PFSK-1 (cell line): ENCODE results near the gene KLHL42.

Experiments used
- FOXP2 ChIP-seq: optimal IDR thresholded peaks from 2 replicates; pipeline ENCODE3; 2011; ENCODE audit warnings: borderline replicate concordance, control low read depth, inconsistent platforms; ENCODE audit not compliant: insufficient read depth; ENCODE audit errors: extremely low read length, extremely low read depth
- POLR2AphosphoS5 ChIP-seq: IDR thresholded peaks from 2 replicates; pipeline ENCODE4 v1.6.1; 2012; ENCODE audit warnings: low read depth, mild to moderate bottlenecking, control low read depth, low read length, moderate library complexity
- SIN3A ChIP-seq: IDR thresholded peaks from 2 replicates; pipeline ENCODE4 v1.6.1; 2012; ENCODE audit warnings: mild to moderate bottlenecking, low read length, moderate library complexity, borderline replicate concordance; ENCODE audit not compliant: insufficient read depth
- TAF1 ChIP-seq: IDR thresholded peaks from 2 replicates; pipeline ENCODE4 v1.6.1; 2012; ENCODE audit warnings: low read length, control low read depth, borderline replicate concordance; ENCODE audit not compliant: insufficient read depth
- TF ChIP-seq, protein P1 (sequence below), 2 experiments: IDR thresholded peaks; 2 replicates each; pipeline versions ENCODE4 v1.6.1 to v1.8.0; 2011 to 2012; ENCODE audit warnings: low read depth in 2 of 2, low read length in 2 of 2, control low read depth in 1 of 2, inconsistent platforms in 1 of 2, mild to moderate bottlenecking in 1 of 2, moderate library complexity in 1 of 2; ENCODE audit not compliant: insufficient read depth in 1 of 2

The KLHL42 gene

DNA sequence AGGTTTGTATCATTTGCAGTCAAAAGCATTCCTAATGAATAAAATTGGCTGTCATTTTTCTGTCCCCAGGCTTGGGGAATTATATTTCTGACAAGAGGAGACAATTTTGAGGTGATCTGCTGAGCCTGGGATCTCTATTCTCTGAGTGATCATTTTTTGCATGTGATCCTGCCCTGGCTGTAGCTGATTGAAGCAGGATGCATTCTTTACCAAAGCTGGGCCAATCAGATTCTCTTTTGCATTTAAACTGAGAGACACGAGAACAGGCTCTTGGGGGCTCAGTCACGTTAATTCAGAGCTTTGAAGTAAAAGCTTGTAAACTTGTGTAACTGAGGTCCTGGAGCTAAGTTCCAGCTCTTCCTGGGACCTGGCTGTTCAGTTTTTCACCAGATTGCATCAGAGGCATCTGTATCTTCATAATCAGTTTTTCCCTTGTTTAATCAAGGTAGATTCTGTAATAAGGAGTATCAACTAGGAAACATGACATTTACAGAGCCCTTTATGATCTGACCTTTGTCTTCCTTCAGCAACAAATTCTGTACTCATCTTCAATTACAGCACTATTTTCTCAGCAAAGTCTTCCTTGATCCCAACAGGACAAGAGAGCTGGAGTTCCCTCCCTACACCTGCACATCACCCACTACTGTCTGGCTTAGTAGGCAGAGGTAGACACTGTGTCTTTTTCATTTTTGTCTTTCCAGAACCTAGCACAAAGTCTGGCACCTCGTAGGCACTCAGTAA lies 35.0 kb downstream of the KLHL42 start:
- no peak for TF ChIP-seq POLR2AphosphoS5
- TF ChIP-seq FOXP2 = no peak
- TF ChIP-seq TAF1 = no peak
- no peak for TF ChIP-seq SIN3A
- TF ChIP-seq, protein P1, sequence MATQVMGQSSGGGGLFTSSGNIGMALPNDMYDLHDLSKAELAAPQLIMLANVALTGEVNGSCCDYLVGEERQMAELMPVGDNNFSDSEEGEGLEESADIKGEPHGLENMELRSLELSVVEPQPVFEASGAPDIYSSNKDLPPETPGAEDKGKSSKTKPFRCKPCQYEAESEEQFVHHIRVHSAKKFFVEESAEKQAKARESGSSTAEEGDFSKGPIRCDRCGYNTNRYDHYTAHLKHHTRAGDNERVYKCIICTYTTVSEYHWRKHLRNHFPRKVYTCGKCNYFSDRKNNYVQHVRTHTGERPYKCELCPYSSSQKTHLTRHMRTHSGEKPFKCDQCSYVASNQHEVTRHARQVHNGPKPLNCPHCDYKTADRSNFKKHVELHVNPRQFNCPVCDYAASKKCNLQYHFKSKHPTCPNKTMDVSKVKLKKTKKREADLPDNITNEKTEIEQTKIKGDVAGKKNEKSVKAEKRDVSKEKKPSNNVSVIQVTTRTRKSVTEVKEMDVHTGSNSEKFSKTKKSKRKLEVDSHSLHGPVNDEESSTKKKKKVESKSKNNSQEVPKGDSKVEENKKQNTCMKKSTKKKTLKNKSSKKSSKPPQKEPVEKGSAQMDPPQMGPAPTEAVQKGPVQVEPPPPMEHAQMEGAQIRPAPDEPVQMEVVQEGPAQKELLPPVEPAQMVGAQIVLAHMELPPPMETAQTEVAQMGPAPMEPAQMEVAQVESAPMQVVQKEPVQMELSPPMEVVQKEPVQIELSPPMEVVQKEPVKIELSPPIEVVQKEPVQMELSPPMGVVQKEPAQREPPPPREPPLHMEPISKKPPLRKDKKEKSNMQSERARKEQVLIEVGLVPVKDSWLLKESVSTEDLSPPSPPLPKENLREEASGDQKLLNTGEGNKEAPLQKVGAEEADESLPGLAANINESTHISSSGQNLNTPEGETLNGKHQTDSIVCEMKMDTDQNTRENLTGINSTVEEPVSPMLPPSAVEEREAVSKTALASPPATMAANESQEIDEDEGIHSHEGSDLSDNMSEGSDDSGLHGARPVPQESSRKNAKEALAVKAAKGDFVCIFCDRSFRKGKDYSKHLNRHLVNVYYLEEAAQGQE (IDR thresholded peaks at IDR 0.05; ENCODE audit: insufficient read depth in 1 of 2, low read depth in 2 of 2, low read length in 2 of 2) = no peak

DNA sequence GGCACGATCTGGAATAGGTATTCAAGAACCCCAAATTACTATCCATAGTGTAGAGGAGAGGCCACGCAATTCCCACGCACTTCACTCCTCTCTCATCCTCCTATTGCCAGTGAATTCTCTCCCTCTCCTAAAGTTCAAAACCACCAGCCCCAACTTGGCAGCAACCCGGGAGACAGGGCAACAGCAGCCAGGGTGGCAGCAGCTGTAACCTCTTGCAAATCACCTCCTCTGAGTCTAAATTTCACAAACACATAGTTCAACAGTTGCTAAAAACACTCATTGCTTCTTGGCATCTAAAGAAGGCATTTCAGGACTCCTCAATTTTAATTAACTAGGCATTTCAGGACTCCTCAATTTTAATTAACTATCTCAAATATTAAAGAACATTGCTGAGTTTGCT lies 37.7 kb downstream of the KLHL42 start:
- TF ChIP-seq SIN3A = no peak
- TF ChIP-seq, protein P1 (IDR thresholded peaks at IDR 0.05; ENCODE audit: insufficient read depth in 1 of 2, low read depth in 2 of 2, low read length in 2 of 2) = no peak
- TF ChIP-seq POLR2AphosphoS5 = no peak
- no peak for TF ChIP-seq FOXP2
- no peak for TF ChIP-seq TAF1

DNA sequence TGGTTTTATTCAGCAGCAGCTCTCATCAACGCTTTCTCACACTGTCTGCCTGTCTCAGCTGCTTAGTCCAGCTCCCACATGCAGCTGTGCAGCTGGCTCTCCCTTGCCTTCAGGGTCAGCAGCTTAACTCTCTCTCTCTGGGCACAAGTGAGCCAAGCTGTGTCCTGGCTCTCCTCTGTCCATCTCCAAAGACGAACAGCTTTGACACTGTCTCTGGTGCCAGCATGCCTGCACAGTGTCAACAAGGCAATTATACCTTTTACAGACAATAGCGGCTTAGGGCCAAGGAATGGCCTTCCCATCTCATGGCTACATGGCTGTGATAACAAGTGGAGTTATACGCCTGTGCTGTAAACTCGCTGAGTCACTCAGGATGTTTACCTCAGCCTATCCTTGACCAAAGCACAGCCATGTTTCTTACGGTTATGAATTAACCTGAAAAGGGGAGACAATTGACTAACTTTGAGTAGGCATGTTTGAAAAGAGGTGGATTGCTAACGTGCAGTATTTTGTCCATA lies 38.4 kb downstream of the KLHL42 start:
- no peak for TF ChIP-seq FOXP2
- TF ChIP-seq SIN3A = no peak

DNA sequence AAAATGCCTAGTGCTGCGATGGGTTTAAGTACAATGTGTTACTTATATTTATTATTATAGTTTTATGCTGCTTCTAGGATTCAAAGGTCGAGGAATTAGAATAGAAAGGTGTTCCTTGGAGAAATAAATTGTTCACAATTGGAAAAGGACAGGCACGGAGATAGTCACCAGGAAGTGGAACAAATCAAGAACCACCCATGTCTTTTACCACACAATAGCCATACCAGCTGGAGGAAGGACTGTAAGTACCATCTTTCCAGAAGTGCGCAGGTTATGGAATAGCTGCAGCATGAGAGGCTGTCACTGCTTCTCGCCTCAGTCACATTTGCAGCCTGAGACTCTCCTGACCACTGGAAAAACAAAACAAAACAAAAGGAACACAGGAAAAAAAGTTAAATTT lies 40.5 kb downstream of the KLHL42 start:
- TF ChIP-seq TAF1 (no peak), SIN3A (no peak), FOXP2 (no peak), POLR2AphosphoS5 (no peak)
- TF ChIP-seq, protein P1 (IDR thresholded peaks at IDR 0.05; ENCODE audit: insufficient read depth in 1 of 2, low read depth in 2 of 2, low read length in 2 of 2) = no peak

DNA sequence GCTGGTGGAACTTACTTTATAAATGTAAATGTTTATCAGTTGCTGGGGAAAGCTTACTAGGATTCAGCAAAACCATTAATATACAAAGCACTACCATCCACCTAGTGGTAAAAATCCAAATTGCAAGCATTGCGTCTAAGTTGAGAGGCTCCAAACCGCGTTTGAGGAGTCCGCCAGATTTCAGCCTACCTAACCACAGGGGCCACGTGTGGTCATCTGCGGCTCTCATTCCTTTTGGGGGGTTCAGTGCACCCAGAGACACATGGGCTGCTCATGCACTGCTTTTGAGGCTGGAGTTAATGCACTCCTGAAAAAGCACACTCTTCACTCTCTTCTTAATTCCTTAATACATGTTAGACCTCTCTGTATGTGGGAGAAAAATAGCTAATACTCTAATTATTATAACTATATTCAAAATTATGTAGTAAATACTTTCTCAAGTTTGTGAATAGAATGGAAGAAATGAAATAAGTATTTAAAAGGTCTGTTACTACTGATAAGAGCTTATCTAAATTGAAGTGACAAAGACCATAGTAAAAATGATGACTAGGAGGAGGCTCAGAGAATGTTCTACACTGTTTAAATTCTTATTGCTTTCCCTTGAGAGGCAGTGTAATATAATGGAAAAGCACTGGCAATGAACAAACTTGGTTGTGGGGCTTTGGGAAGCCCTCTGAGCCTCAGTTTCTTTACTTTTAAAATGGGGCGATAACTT lies 41.4 kb downstream of the KLHL42 start:
- TF ChIP-seq FOXP2 = no peak
- no peak for TF ChIP-seq TAF1
- no peak for TF ChIP-seq POLR2AphosphoS5
- TF ChIP-seq, protein P1 (IDR thresholded peaks at IDR 0.05; ENCODE audit: insufficient read depth in 1 of 2, low read depth in 2 of 2, low read length in 2 of 2) = no peak
- no peak for TF ChIP-seq SIN3A
